Loucy (cell line): Measurements from ENCODE around the gene CTSC.
"Not testable (repeated sequence)": the region's sequence is repeated elsewhere in the genome, so short reads cannot be mapped to it uniquely, and the experiment has no call there.

ENCODE experiments used
- H2AFZ ChIP-seq: fragments of 200-600 bp; sonication (generic); 2 replicates; pipeline ENCODE4 v1.6.0; 2016; ENCODE audit warnings: antibody characterized with exemption, mild to moderate bottlenecking, low read length, moderate library complexity
- H3F3A ChIP-seq: fragments of 200-600 bp; 2 replicates; pipeline ENCODE4 v1.6.0; 2016; ENCODE audit warnings: antibody characterized with exemption, low read depth, mild to moderate bottlenecking
- H3K27me3 ChIP-seq: fragments of 200-600 bp; sonication (generic); 2 replicates; pipeline ENCODE4 v1.6.1; 2014; ENCODE audit warnings: low read length, mild to moderate bottlenecking; ENCODE audit not compliant: insufficient read depth, poor library complexity, severe bottlenecking
- H3K36me3 ChIP-seq: fragments of 200-600 bp; sonication (generic); 2 replicates; pipeline ENCODE4 v1.6.1; 2016; ENCODE audit warnings: low read length; ENCODE audit not compliant: insufficient read depth
- H3K4me1 ChIP-seq: fragments of 200-600 bp; sonication (generic); 2 replicates; pipeline ENCODE4 v1.5.1; 2014; ENCODE audit warnings: low read length, mild to moderate bottlenecking; ENCODE audit not compliant: insufficient read depth, poor library complexity, severe bottlenecking
- H3K4me2 ChIP-seq: fragments of 200-600 bp; sonication (generic); 2 replicates; pipeline ENCODE4 v1.6.0; 2014; ENCODE audit warnings: antibody characterized with exemption, low read length, low read depth, mild to moderate bottlenecking; ENCODE audit not compliant: poor library complexity, severe bottlenecking
- H3K4me3 ChIP-seq: fragments of 200-600 bp; sonication (generic); 2 replicates; pipeline ENCODE4 v1.5.1; 2014; ENCODE audit warnings: low read length, mild to moderate bottlenecking, mixed read lengths; ENCODE audit not compliant: poor library complexity, severe bottlenecking
- H3K79me2 ChIP-seq: fragments of 200-600 bp; sonication (generic); 2 replicates; pipeline ENCODE4 v1.6.1; 2014; ENCODE audit warnings: low read length; ENCODE audit not compliant: insufficient read depth
- H3K9ac ChIP-seq: fragments of 200-600 bp; sonication (generic); 2 replicates; pipeline ENCODE4 v1.6.0; 2014; ENCODE audit warnings: mild to moderate bottlenecking, low read depth, low read length, moderate library complexity; ENCODE audit not compliant: poor library complexity, severe bottlenecking
- H3K9me2 ChIP-seq: fragments of 200-600 bp; sonication (generic); replicated peaks from 2 replicates; pipeline ENCODE4 v1.6.1; 2016; ENCODE audit warnings: low read depth, low read length, mixed read lengths
- H3K9me3 ChIP-seq: fragments of 200-600 bp; sonication (generic); 2 replicates; pipeline ENCODE4 v1.6.1; 2014; ENCODE audit warnings: mild to moderate bottlenecking, antibody characterized with exemption, low read length, low read depth; ENCODE audit not compliant: insufficient read depth
- H4K20me1 ChIP-seq: fragments of 200-600 bp; sonication (generic); 2 replicates; pipeline ENCODE4 v1.6.0; 2014; ENCODE audit warnings: antibody characterized with exemption, low read length, mild to moderate bottlenecking; ENCODE audit not compliant: insufficient read depth, poor library complexity, severe bottlenecking
- EZH2phosphoT487 ChIP-seq: fragments of 200-600 bp; IDR thresholded peaks from 2 replicates; pipeline ENCODE4 v1.6.1; 2018; ENCODE audit warnings: antibody characterized with exemption, mild to moderate bottlenecking, moderate library complexity, borderline replicate concordance
- TF ChIP-seq, protein P1 (sequence below): fragments of 200-600 bp; sonication (generic); conservative IDR thresholded peaks from 2 replicates; pipeline ENCODE4 v1.5.1; 2014; ENCODE audit warnings: mild to moderate bottlenecking, antibody characterized with exemption, low read length

The CTSC gene

DNA sequence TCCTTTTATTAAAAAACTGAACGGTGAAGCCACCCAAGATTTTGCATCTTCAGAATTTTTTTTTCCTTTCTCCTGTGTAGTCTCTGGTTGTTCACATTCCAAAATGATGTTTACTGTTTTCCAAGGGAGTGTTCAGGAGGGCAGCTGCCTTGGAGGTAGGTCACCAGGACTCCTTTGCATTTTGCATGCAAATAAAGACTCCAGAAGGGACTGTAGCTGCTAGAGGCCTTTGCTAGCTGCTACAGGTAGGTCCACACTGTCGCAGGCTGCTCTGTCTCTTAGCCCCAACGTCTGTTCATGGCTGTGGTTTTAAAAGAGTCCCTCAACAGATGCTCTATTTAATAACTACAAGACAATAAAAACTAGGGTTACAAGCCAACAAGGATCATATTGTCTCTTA lies 11.4 kb downstream of the CTSC start:
- Histone ChIP-seq H3K27me3 (no peaks in the 10 kb centered on the region), H3K4me2 (peak overlapping the region; percentile 97), H3K4me1 (peaks cover 74% of the 10 kb centered on the region), H3K9ac (peak overlapping the region; percentile 42), H3K79me2 (peaks cover 97% of the 10 kb centered on the region), H3K4me3 (peak overlapping the region; percentile 63), H2AFZ (no peak overlapping the region), H3K9me2 (no peaks in the 10 kb centered on the region), H3F3A (peaks cover 11% of the 10 kb centered on the region), H3K9me3 (no peaks in the 10 kb centered on the region), H3K36me3 (peaks cover 28% of the 10 kb centered on the region; the same call in 1 of the 2 replicates), H4K20me1 (peaks cover 87% of the 10 kb centered on the region)
- TF ChIP-seq, protein P1, sequence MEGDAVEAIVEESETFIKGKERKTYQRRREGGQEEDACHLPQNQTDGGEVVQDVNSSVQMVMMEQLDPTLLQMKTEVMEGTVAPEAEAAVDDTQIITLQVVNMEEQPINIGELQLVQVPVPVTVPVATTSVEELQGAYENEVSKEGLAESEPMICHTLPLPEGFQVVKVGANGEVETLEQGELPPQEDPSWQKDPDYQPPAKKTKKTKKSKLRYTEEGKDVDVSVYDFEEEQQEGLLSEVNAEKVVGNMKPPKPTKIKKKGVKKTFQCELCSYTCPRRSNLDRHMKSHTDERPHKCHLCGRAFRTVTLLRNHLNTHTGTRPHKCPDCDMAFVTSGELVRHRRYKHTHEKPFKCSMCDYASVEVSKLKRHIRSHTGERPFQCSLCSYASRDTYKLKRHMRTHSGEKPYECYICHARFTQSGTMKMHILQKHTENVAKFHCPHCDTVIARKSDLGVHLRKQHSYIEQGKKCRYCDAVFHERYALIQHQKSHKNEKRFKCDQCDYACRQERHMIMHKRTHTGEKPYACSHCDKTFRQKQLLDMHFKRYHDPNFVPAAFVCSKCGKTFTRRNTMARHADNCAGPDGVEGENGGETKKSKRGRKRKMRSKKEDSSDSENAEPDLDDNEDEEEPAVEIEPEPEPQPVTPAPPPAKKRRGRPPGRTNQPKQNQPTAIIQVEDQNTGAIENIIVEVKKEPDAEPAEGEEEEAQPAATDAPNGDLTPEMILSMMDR, result no peak
- no peak for TF ChIP-seq EZH2phosphoT487

DNA sequence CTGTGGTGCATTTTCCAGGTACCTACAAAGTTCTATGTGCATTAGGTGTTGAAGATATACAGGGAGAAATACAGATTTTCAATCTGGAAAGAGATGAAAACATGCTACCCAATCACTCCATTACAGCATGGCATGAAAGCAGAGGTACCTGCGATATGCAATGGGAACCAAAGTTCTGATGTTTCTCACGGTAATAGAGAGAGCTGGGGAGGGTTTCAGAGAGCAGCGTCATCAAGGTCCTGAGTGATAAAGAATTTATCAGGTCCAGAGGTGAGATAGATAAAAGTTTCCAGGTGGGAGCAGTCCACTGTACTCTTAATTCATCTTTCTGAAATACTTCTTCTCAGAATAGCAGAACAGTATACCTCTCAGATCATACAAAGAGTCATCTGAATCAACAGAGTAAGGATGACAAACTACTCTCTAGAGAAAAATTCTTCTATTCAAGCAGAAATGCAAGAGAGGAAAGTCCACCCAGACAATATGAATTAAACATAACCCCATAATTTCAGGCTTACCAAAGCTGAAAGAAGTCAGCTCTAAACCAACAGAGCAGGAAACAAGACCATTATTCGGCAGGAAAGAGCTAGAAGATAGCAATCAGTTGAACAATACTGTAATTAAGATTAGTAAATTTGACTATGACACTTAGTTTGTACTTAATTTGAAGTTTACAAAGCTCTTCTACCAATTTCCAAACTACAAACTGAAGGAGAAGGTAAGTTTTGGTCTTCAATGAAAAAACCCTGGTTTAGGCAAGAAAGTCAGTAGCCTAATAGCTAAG lies 12.8 kb downstream of the CTSC start:
- peaks cover 29% of the 10 kb centered on the region; the same call in 1 of the 2 replicates for H3K36me3 ChIP-seq
- H3K9me3 ChIP-seq, result no peaks in the 10 kb centered on the region
- no peaks in the 10 kb centered on the region for H3K27me3 ChIP-seq
- peak overlapping the region; percentile 63 for H3K4me3 ChIP-seq
- no peaks in the 10 kb centered on the region for H3K9me2 ChIP-seq
- peaks cover 87% of the 10 kb centered on the region for H4K20me1 ChIP-seq
- TF ChIP-seq, protein P1, result no peak
- no peak for TF ChIP-seq EZH2phosphoT487
- H3K4me2 ChIP-seq, result peak overlapping the region; percentile 97
- H3F3A ChIP-seq, result peaks cover 11% of the 10 kb centered on the region
- peaks cover 97% of the 10 kb centered on the region for H3K79me2 ChIP-seq
- peaks cover 72% of the 10 kb centered on the region for H3K4me1 ChIP-seq
- no peak overlapping the region for H2AFZ ChIP-seq
- H3K9ac ChIP-seq, result peak overlapping the region; percentile 42

DNA sequence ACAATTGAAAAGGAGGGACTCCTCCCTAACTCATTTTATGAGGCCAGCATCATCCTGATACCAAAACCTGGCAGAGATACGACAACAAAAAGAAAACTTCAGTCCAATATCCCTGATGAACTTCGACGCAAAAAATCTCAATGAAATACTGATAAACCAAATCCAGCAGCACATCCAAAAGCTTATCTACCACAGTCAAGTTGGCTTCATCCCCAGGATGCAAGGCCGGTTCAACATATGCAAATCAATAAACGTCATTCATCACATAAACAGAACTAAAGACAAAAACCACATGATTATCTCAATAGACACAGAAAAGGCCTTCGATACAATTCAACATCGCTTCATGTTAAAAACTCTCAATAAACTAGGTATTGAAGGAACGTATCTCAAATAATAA lies 14.7 kb downstream of the CTSC start:
- peak overlapping the region; percentile 97 for H3K4me2 ChIP-seq
- H3K27me3 ChIP-seq, H3K4me3 ChIP-seq, H3K9ac ChIP-seq, H2AFZ ChIP-seq, H3K9me3 ChIP-seq, H3K9me2 ChIP-seq: not testable (repeated sequence)
- peaks cover 92% of the 10 kb centered on the region for H3K79me2 ChIP-seq
- peaks cover 86% of the 10 kb centered on the region for H4K20me1 ChIP-seq
- peaks cover 54% of the 10 kb centered on the region for H3K4me1 ChIP-seq
- peaks cover 11% of the 10 kb centered on the region for H3F3A ChIP-seq
- peaks cover 27% of the 10 kb centered on the region; the same call in 1 of the 2 replicates for H3K36me3 ChIP-seq

DNA sequence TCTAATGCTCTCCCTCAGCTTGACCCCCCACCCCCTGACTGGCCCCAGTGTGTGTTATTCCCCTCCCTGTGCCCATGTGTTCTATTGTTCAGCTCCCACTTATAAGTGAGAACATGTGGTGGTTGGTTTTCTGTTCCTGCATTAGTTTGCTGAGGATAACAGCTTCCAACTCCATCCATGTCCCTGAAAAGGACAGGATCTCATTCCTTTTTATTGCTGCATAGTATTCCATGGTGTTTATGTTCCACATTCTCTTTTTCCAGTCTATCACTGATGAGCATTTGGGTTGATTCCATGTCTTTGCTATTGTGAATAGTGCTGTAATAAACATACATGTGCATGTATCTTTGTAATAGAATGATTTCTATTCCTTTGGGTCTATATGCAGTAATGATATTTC lies 16.1 kb downstream of the CTSC start:
- not testable (repeated sequence) for H3K4me2 ChIP-seq, H2AFZ ChIP-seq, H3K9me3 ChIP-seq, H3K4me3 ChIP-seq, H3K27me3 ChIP-seq, H3K9me2 ChIP-seq, H3K9ac ChIP-seq
- peaks cover 24% of the 10 kb centered on the region; the same call in 1 of the 2 replicates for H3K36me3 ChIP-seq
- peaks cover 77% of the 10 kb centered on the region for H4K20me1 ChIP-seq
- peaks cover 90% of the 10 kb centered on the region for H3K79me2 ChIP-seq
- H3K4me1 ChIP-seq, result peaks cover 39% of the 10 kb centered on the region
- peaks cover 11% of the 10 kb centered on the region for H3F3A ChIP-seq
